Activated CD4-positive, alpha-beta T cell treated with anti-CD3 and anti-CD28 coated beads for 36 hours (primary cell): ENCODE data around the gene HSPG2. TPM values are rescaled to one million over a fixed set of nuclear protein-coding genes. Genes with fewer than 3 reads are reported as not detected.

ENCODE experiments used
- ATAC-seq: fragments of 200-7000 bp; cut with Tn5 transposase; one replicate; pipeline ENCODE4 v1.10.0; 2021; ENCODE audit warnings: mild to moderate bottlenecking, moderate library complexity
- CTCF ChIA-PET: fragments of 350-600 bp; sonication (Branson Sonifier 250); formaldehyde crosslinking; loops from one replicate; lab custom pipeline; 2021; ENCODE audit warnings: antibody characterized with exemption; lab: Charles Lee
- POLR2A ChIA-PET: fragments of 350-600 bp; sonication (Branson Sonifier 250); formaldehyde crosslinking; loops from one replicate; lab custom pipeline; 2021; ENCODE audit warnings: antibody characterized with exemption, inconsistent platforms; lab: Charles Lee
- DNase-seq: peaks from one replicate; pipeline ENCODE4 v3.0.0-alpha.2; 2020
- H3K27ac Mint-ChIP-seq: one replicate; pipeline ENCODE4 v1.8.0; 2021; ENCODE audit warnings: mixed read lengths
- H3K27me3 Mint-ChIP-seq: one replicate; pipeline ENCODE4 v1.8.0; 2021; ENCODE audit warnings: mixed read lengths
- H3K36me3 Mint-ChIP-seq: one replicate; pipeline ENCODE4 v1.8.0; 2021; ENCODE audit warnings: low read depth, mixed read lengths
- H3K4me1 Mint-ChIP-seq: one replicate; pipeline ENCODE4 v1.8.0; 2021; ENCODE audit warnings: mixed read lengths
- H3K4me3 Mint-ChIP-seq: one replicate; pipeline ENCODE4 v1.8.0; 2021; ENCODE audit warnings: mild to moderate bottlenecking, moderate library complexity, mixed read lengths
- H3K9me3 Mint-ChIP-seq: one replicate; pipeline ENCODE4 v1.8.0; 2021; ENCODE audit warnings: low read depth, mixed read lengths
- intact Hi-C, 2 experiments: fragments of 100-400 bp; cut with DNase I in 1 of 2; cut with micrococcal nuclease in 1 of 2; formaldehyde crosslinking; loops; one replicate each; pipeline versions ENCODE4 v1.14.2 to v1.15.1; 2022 to 2024; cut with DNase I, micrococcal nuclease
- total RNA-seq, 2 experiments: library from RNA; stranded (reverse); gene quantifications; one replicate each; pipeline ENCODE4 v1.2.3, GENCODE V29; 2021

The HSPG2 gene
- total RNA-seq, 2 experiments from 2014 or later: 19.6 to 20.6 TPM

DNA sequence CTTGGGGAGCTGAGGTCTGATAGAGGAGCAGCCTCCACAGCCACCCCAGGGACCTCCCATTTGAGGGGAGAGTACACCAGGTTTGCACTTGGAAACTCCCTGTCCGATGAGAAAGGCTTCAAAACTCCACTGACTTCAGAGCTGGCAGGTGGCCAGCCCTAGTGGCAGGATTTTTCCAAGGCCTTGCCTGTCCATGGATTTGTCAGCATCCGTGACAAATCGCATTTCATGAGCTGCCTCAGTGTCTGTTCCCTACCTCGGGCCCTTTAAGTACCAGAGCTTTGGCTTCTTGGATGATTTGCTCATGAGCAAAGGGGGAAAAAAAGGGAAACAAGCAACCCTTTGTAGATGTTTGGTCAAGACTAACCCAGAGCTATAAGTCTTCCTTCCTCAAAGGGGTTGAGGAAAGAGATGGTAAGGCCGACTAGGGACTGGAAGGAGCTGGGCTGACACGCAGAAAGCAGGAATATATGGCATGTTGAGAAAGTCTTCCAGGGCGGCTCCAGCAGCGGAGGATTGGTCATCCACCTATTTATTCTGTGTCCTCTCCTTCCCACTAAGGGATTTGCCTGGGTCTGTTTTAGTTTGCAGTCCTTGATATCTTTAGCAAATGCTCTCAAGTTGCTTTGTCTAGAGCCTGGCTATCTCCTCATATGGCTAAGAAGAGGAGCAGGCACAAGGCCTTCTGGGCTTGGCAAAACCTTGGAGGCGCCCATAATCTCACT is 2.7 kb upstream of the HSPG2 start:
- peaks cover 10% of the 10 kb centered on the region for H3K27me3 Mint-ChIP-seq
- CTCF ChIA-PET: interaction anchor here (0.7 to 1.2 kb wide), 3 partner anchors 8 to 436 kb away, joined by 3 read pairs; no protein-coding TSS in a partner anchor

DNA sequence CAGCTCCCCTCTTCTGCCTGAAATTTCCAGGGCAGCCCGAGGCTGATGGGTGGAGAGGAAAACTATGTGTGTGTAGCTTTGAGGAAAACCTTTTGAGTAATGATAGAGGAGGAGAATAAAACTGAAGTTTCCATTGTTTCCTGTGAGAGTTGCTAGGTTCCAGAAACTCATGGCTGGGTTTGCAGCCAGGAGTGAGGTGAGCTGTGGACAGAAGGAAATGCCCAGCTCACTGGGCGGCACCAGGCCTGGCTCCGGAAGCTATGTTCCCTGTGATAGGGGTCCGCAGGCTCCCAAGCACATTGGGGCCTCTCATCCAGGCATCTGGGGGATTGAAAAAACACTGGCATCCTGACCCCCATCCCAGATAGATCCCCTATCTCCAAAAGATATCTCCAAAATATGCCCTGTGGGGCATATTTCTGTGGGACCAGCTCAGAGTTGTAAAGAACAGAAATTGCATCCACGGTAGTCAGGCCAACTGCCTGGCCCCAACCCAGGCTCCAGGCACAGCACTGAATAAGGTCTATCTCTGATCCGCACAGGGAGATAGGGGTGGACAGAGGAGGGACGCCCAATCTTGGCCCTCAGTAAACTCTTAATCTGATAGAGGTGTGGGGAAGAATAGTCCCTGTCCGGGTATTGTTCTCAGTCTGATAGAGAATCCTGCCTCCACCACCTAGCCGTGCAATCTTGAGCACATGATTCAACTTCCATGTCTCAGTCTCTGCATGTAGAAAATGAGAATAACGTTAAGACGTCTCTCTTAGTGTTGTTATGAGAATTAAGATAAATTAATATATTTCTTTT is 1.8 kb upstream of the HSPG2 start:
- ATAC-seq (no peak), DNase-seq (no peak)
- Mint-ChIP-seq H3K27me3 (peaks cover 10% of the 10 kb centered on the region), H3K36me3 (no peaks in the 10 kb centered on the region), H3K9me3 (no peaks in the 10 kb centered on the region), H3K4me3 (peak overlapping the region; percentile 8), H3K4me1 (peaks cover 16% of the 10 kb centered on the region), H3K27ac (no peak overlapping the region)
- ChIA-PET POLR2A (no interaction called here), CTCF (interaction anchor here (0.7 to 1.2 kb wide), 4 partner anchors 9 to 73 kb away, joined by 3 read pairs; no protein-coding TSS in a partner anchor)
- intact Hi-C loops: loop anchor here in 1 of 2 experiments (5.0 kb wide), 1 partner anchor 1152 kb away; the partner anchor contains the start of gene HP1BP3

More for the DNA sequence above, 2.7 kb upstream of the HSPG2 start:
- no peaks in the 10 kb centered on the region for H3K9me3 Mint-ChIP-seq
- POLR2A ChIA-PET: interaction anchor here (0.7 kb wide), 1 partner anchor 859 kb away, joined by 11 read pairs; no protein-coding TSS in a partner anchor
- H3K36me3 Mint-ChIP-seq: no peaks in the 10 kb centered on the region
- H3K4me1 Mint-ChIP-seq: peaks cover 13% of the 10 kb centered on the region
- no peak overlapping the region for H3K27ac Mint-ChIP-seq
- H3K4me3 Mint-ChIP-seq: no peak overlapping the region
- intact Hi-C loops: loop anchor here in 1 of 2 experiments (5.0 kb wide), 1 partner anchor 1153 kb away; the partner anchor contains the start of gene HP1BP3
- no peak for ATAC-seq
- DNase-seq: no peak

DNA sequence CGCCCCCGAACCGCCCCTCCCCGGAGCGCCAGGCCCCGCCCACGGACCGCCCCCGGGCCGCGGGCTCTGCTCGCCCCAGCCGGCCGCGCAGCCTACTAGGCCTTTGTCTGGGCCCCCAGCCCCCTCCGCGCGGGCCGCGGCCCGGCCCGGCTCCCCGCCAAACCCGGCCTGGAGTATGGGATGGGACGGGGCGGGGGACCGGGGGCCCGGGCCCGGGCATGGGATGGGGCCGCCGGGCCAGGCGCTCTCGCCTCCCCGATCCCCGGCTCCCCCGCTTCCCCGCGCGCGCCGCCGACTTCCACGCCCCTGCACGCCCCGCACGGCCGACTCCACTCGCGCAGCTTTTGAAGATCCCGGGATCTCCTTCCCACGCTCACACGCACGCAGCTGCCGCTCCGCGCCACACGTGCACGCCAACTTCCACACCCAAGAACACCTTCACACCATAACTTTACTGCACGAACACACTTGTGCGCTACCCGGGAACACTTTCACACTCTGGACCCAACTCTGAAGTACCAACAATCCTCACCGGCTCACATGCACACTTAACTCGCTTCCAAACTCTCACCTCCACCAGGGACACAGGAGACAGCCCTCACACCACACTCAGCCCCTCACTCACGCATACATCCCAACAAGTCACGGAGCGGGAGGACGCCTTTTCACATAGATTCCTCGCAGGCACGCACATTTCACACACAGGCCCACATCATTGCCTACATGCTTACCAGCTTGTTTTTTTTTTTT is 437 bp upstream of the HSPG2 start:
- CTCF ChIA-PET: interaction anchor here (0.7 kb wide), 1 partner anchor 264 kb away, joined by 4 read pairs; no protein-coding TSS in a partner anchor
- Mint-ChIP-seq H3K36me3 (no peaks in the 10 kb centered on the region), H3K4me3 (peak overlapping the region; percentile 74)

GRCh38 chr1:21936366-21937031 is 611 bp downstream of the HSPG2 start:
- Mint-ChIP-seq H3K27me3 (peaks cover 10% of the 10 kb centered on the region), H3K4me3 (peak overlapping the region; percentile 70), H3K27ac (peak overlapping the region; percentile 33), H3K36me3 (no peaks in the 10 kb centered on the region), H3K4me1 (peaks cover 20% of the 10 kb centered on the region), H3K9me3 (no peaks in the 10 kb centered on the region)
- DNase-seq (peak; percentile 48), ATAC-seq (peak; percentile 45)
- ChIA-PET POLR2A (no interaction called here), CTCF (interaction anchor here (0.7 to 1.0 kb wide), 3 partner anchors 8 to 357 kb away, joined by 3 to 5 read pairs (median 4); no protein-coding TSS in a partner anchor)
- intact Hi-C loops: loop anchor here in 1 of 2 experiments (1.0 to 5.0 kb wide), 2 partner anchors 153 to 1149 kb away; partner anchors contain the start of genes HP1BP3 and USP48

More for the DNA sequence above, 437 bp upstream of the HSPG2 start:
- Mint-ChIP-seq H3K27ac (peak overlapping the region; percentile 80), H3K27me3 (peaks cover 10% of the 10 kb centered on the region), H3K9me3 (no peaks in the 10 kb centered on the region), H3K4me1 (peaks cover 20% of the 10 kb centered on the region)
- intact Hi-C loops: loop anchor here in 1 of 2 experiments (1.0 to 5.0 kb wide), 2 partner anchors 154 to 1150 kb away; partner anchors contain the start of genes HP1BP3 and USP48
- ATAC-seq: peak; percentile 80
- peak; percentile 79 for DNase-seq
- POLR2A ChIA-PET: no interaction called here

DNA sequence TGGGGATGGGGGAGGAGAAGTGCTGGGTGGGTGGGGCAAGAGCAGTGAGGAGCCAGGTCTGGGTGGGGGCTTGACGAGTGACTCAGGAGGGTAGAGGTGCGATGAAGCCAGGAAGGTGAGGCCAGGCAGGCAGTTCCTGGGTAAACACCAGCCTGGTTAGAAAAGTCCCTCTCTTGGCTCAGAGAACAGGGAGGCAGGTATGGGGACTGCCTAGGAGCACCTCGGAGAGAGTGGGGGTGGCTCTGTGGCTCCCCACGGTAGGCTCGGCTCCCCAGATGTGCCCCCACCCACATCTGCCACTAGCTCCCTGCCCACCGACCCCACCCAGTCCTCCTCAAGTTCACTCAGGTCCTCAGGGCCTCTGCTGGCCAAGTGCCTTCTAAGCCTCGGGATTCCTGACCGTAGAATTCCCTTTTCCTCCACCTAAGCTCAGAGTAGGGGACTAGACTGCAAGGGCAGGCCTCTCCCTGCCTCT is 1.2 kb downstream of the HSPG2 start:
- intact Hi-C loops: loop anchor here in 1 of 2 experiments (5.0 kb wide), 1 partner anchor 1149 kb away; the partner anchor contains the start of gene HP1BP3
- H3K27ac Mint-ChIP-seq: no peak overlapping the region
- CTCF ChIA-PET: interaction anchor here (0.7 to 1.0 kb wide), 3 partner anchors 9 to 358 kb away, joined by 3 to 5 read pairs (median 4); no protein-coding TSS in a partner anchor
- H3K27me3 Mint-ChIP-seq: peaks cover 10% of the 10 kb centered on the region
- DNase-seq (no peak), ATAC-seq (no peak)
- peaks cover 20% of the 10 kb centered on the region for H3K4me1 Mint-ChIP-seq
- no peaks in the 10 kb centered on the region for H3K36me3 Mint-ChIP-seq
- no peaks in the 10 kb centered on the region for H3K9me3 Mint-ChIP-seq
- POLR2A ChIA-PET: no interaction called here
- peak overlapping the region; percentile 70 for H3K4me3 Mint-ChIP-seq

- POLR2A ChIA-PET: no interaction called here
- Mint-ChIP-seq H3K27ac (no peak overlapping the region), H3K4me1 (peaks cover 20% of the 10 kb centered on the region), H3K36me3 (no peaks in the 10 kb centered on the region), H3K27me3 (peaks cover 10% of the 10 kb centered on the region), H3K4me3 (peak overlapping the region; percentile 70), H3K9me3 (no peaks in the 10 kb centered on the region)
- CTCF ChIA-PET: interaction anchor here (1.0 kb wide), 3 partner anchors 10 to 24 kb away, joined by 3 to 5 read pairs (median 3); no protein-coding TSS in a partner anchor
- DNase-seq: no peak
- ATAC-seq: no peak
- intact Hi-C loops: loop anchor here in 1 of 2 experiments (5.0 kb wide), 1 partner anchor 1148 kb away; the partner anchor contains the start of gene HP1BP3
These were observed 1.7 kb downstream of the HSPG2 start for GRCh38 chr1:21935393-21935804.

DNA sequence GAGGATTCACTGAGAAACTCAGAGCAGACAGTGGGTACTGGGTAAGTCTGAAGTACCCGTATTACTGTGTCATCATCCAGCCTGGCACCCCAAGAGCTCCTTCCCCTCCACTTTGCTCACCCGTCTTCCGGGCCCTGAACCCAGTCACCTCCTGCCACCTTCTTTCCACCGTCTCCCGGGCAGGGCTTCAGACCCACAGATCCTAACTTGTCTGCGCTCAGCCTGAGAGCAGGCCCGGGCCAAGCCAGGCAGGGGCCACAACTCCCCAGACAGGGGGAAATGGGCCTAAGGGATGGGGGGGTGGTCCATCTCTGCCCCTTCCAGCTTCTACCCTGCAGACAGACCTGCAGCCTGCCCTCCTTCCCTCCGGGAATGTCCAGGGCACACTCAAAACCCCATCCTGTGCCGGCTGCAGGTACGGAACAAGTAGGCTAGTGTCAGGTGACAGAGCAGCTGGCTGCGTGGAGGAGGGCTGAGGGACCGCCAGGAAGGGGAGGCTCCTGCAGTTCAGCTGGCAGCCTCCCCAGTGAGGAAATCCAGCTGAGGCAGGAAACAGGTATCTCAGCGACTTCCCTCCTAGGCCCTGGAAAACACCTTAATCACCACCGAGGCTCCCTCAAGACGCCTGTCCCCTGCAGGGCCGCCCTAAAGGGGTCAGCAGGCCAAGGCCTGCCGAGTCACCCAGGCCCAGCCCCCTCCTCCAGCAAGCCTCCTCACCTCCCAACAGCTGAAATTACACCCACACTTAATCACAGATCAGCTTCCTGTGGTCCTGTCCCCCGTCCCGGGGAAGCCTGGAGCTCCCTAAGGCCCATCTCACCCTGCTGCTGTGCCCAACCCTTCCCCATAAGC is 3.5 kb downstream of the HSPG2 start:
- Mint-ChIP-seq H3K4me1 (peaks cover 20% of the 10 kb centered on the region), H3K27ac (no peak overlapping the region), H3K4me3 (no peak overlapping the region), H3K27me3 (peaks cover 9% of the 10 kb centered on the region), H3K36me3 (no peaks in the 10 kb centered on the region), H3K9me3 (no peaks in the 10 kb centered on the region)
- CTCF ChIA-PET: interaction anchor here (0.6 to 1.0 kb wide), 3 partner anchors 14 to 1915 kb away, joined by 3 read pairs; no protein-coding TSS in a partner anchor
- POLR2A ChIA-PET: no interaction called here
- ATAC-seq (no peak), DNase-seq (peak; percentile 33)
- intact Hi-C loops: no loop called here

DNA sequence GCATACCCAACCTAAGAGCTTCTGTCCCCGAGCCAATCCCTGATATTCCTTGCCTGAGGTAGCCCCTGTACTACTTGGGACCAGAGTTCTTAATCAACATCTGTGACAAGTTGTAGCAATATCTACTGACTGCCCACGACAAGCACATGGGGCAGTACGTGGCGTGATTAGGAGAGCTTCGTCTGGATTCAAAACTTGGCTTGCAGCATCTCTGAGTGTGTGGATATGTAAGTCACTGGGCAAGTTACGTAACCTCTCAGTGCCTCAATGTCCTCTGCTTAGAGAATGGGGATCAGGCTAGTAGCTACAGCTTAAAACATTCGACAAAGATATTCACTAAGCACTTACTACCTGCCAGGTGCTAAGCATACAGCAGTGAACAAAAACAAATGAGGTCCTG is 5.0 kb downstream of the HSPG2 start:
- Mint-ChIP-seq H3K9me3 (no peaks in the 10 kb centered on the region), H3K27ac (no peak overlapping the region), H3K27me3 (peaks cover 4% of the 10 kb centered on the region), H3K4me3 (no peak overlapping the region), H3K36me3 (no peaks in the 10 kb centered on the region), H3K4me1 (peaks cover 15% of the 10 kb centered on the region)
- DNase-seq (no peak), ATAC-seq (no peak)
- intact Hi-C loops: no loop called here
- ChIA-PET CTCF (no interaction called here), POLR2A (no interaction called here)

GRCh38 chr1:21931171-21932093 is 5.7 kb downstream of the HSPG2 start:
- H3K27ac Mint-ChIP-seq: no peak overlapping the region
- DNase-seq (no peak), ATAC-seq (no peak)
- ChIA-PET POLR2A (no interaction called here), CTCF (interaction anchor here (0.8 kb wide), 1 partner anchor 202 kb away, joined by 3 read pairs; no protein-coding TSS in a partner anchor)
- no peak overlapping the region for H3K4me3 Mint-ChIP-seq
- intact Hi-C loops: no loop called here
- H3K4me1 Mint-ChIP-seq: peaks cover 13% of the 10 kb centered on the region
- peaks cover 4% of the 10 kb centered on the region for H3K27me3 Mint-ChIP-seq
- no peaks in the 10 kb centered on the region for H3K9me3 Mint-ChIP-seq
- no peaks in the 10 kb centered on the region for H3K36me3 Mint-ChIP-seq
